ENCODE measurements around the gene POU6F1. TPM values are rescaled to one million over a fixed set of nuclear protein-coding genes. Genes with fewer than 3 reads are reported as not detected.

The POU6F1 gene
- total and polyA plus RNA-seq, 2 of the 8 experiments (the other 6 are each of a cell fraction or from before 2014, with no cell fraction given) = 5.6 to 8.7 TPM

DNA sequence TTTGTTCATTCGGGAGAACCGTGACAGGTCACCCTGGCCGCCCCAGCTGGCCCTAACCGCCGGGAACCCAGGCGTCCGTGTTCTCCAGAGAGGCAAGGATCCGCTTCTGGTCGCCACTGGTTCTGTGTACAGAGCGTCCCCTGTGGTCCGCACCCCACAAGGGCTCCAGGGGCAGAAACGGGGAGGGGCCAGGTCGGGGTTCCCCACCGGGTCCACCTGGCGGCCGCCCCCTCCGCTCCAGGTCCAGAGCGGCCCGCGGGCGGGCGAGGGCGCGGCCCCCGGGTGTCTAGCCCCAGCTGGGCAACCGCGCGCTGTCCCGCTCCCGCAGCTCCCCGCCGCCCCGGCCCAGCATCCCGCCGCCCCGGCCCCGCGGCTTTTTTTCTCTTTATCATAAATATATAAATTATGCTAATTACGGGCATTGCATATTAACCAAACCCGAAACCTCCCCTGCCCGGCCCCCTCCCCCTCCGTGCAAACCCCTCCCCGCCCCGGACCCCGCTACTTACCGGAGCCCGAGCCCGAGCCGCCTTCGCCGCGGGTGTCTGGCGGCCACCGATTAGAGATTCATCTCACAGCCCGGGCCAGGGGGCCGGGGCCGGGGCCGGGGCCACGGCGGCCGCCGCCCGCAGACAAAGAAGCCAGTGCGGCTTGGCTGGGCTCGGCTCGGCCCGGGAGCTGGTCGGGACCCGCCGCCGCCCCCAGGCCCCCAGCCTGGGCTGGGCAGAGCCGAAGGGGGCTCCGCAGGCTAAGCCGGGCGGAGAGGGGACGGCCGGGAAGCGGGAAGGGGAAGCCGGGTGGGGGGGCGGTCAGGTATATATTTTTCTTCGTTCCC is 512 bp downstream of the POU6F1 start (continued):
- TF ChIP-seq, protein P1, sequence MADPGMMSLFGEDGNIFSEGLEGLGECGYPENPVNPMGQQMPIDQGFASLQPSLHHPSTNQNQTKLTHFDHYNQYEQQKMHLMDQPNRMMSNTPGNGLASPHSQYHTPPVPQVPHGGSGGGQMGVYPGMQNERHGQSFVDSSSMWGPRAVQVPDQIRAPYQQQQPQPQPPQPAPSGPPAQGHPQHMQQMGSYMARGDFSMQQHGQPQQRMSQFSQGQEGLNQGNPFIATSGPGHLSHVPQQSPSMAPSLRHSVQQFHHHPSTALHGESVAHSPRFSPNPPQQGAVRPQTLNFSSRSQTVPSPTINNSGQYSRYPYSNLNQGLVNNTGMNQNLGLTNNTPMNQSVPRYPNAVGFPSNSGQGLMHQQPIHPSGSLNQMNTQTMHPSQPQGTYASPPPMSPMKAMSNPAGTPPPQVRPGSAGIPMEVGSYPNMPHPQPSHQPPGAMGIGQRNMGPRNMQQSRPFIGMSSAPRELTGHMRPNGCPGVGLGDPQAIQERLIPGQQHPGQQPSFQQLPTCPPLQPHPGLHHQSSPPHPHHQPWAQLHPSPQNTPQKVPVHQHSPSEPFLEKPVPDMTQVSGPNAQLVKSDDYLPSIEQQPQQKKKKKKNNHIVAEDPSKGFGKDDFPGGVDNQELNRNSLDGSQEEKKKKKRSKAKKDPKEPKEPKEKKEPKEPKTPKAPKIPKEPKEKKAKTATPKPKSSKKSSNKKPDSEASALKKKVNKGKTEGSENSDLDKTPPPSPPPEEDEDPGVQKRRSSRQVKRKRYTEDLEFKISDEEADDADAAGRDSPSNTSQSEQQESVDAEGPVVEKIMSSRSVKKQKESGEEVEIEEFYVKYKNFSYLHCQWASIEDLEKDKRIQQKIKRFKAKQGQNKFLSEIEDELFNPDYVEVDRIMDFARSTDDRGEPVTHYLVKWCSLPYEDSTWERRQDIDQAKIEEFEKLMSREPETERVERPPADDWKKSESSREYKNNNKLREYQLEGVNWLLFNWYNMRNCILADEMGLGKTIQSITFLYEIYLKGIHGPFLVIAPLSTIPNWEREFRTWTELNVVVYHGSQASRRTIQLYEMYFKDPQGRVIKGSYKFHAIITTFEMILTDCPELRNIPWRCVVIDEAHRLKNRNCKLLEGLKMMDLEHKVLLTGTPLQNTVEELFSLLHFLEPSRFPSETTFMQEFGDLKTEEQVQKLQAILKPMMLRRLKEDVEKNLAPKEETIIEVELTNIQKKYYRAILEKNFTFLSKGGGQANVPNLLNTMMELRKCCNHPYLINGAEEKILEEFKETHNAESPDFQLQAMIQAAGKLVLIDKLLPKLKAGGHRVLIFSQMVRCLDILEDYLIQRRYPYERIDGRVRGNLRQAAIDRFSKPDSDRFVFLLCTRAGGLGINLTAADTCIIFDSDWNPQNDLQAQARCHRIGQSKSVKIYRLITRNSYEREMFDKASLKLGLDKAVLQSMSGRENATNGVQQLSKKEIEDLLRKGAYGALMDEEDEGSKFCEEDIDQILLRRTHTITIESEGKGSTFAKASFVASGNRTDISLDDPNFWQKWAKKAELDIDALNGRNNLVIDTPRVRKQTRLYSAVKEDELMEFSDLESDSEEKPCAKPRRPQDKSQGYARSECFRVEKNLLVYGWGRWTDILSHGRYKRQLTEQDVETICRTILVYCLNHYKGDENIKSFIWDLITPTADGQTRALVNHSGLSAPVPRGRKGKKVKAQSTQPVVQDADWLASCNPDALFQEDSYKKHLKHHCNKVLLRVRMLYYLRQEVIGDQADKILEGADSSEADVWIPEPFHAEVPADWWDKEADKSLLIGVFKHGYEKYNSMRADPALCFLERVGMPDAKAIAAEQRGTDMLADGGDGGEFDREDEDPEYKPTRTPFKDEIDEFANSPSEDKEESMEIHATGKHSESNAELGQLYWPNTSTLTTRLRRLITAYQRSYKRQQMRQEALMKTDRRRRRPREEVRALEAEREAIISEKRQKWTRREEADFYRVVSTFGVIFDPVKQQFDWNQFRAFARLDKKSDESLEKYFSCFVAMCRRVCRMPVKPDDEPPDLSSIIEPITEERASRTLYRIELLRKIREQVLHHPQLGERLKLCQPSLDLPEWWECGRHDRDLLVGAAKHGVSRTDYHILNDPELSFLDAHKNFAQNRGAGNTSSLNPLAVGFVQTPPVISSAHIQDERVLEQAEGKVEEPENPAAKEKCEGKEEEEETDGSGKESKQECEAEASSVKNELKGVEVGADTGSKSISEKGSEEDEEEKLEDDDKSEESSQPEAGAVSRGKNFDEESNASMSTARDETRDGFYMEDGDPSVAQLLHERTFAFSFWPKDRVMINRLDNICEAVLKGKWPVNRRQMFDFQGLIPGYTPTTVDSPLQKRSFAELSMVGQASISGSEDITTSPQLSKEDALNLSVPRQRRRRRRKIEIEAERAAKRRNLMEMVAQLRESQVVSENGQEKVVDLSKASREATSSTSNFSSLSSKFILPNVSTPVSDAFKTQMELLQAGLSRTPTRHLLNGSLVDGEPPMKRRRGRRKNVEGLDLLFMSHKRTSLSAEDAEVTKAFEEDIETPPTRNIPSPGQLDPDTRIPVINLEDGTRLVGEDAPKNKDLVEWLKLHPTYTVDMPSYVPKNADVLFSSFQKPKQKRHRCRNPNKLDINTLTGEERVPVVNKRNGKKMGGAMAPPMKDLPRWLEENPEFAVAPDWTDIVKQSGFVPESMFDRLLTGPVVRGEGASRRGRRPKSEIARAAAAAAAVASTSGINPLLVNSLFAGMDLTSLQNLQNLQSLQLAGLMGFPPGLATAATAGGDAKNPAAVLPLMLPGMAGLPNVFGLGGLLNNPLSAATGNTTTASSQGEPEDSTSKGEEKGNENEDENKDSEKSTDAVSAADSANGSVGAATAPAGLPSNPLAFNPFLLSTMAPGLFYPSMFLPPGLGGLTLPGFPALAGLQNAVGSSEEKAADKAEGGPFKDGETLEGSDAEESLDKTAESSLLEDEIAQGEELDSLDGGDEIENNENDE (IDR thresholded peaks at IDR 0.05; ENCODE audit: insufficient replicate concordance, low read length) = no peak
- TF ChIP-seq FOSL1 (IDR thresholded peaks at IDR 0.05; ENCODE audit: insufficient read depth, low read depth, low read length) (no peak), BRCA1 (IDR thresholded peaks at IDR 0.05; ENCODE audit: low read depth, low read length) (no peak)

Measured in H1 (cell line).